Endothelial cell of umbilical vein (primary cell): ENCODE measurements around the gene TEKT1.

Experiments
- EZH2 ChIP-seq: IDR thresholded peaks from 2 replicates; pipeline ENCODE4 v1.6.1; 2012; ENCODE audit warnings: borderline replicate concordance, low read depth, mild to moderate bottlenecking, moderate library complexity, low read length, inconsistent platforms; ENCODE audit not compliant: severe bottlenecking
- POLR2A ChIP-seq: IDR thresholded peaks from 2 replicates; pipeline ENCODE4 v1.6.1; 2012; ENCODE audit warnings: low read depth, mild to moderate bottlenecking, control low read depth, low read length
- TF ChIP-seq, protein P1 (sequence below), 2 donors: IDR thresholded peaks; 1 replicate in 1 of 2; 2 replicates in 1 of 2; pipeline ENCODE4 v1.5.1; 2011; ENCODE audit warnings: low read length in 2 of 2, mild to moderate bottlenecking in 2 of 2, moderate library complexity in 2 of 2, control low read depth in 1 of 2, inconsistent platforms in 1 of 2, low read depth in 1 of 2; ENCODE audit not compliant: insufficient read depth in 1 of 2; ENCODE audit errors: extremely low read depth in 1 of 2

DNA sequence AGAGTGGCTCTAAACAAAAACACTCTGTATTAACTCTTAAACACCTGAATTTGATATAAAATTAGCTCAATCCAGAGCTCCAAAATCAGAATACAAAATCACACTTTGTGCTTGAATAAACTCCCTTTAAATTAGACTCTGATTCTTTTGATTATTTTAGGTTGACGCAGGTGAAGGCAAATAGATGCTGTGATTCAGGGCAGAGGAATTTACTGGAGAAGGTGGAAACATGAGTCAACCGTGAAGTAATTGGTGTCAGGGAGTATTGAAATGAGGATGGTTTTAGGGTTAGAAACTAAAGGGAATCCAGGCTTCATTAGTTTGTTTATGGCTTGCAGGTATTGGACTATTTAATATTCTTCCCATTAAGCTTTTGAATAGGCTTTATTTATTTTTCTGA, 37.1 kb upstream of the TEKT1 start:
- TF ChIP-seq EZH2 (no peak), POLR2A (no peak)
- TF ChIP-seq, protein P1, sequence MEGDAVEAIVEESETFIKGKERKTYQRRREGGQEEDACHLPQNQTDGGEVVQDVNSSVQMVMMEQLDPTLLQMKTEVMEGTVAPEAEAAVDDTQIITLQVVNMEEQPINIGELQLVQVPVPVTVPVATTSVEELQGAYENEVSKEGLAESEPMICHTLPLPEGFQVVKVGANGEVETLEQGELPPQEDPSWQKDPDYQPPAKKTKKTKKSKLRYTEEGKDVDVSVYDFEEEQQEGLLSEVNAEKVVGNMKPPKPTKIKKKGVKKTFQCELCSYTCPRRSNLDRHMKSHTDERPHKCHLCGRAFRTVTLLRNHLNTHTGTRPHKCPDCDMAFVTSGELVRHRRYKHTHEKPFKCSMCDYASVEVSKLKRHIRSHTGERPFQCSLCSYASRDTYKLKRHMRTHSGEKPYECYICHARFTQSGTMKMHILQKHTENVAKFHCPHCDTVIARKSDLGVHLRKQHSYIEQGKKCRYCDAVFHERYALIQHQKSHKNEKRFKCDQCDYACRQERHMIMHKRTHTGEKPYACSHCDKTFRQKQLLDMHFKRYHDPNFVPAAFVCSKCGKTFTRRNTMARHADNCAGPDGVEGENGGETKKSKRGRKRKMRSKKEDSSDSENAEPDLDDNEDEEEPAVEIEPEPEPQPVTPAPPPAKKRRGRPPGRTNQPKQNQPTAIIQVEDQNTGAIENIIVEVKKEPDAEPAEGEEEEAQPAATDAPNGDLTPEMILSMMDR (IDR thresholded peaks at IDR 0.05; ENCODE audit: extremely low read depth in 1 of 2, insufficient read depth in 1 of 2, low read depth in 1 of 2, low read length in 2 of 2): no peak
